Kidney epithelial cell (primary cell): ENCODE data around the gene PARM1. TPM values are rescaled to one million over a fixed set of nuclear protein-coding genes. Genes with fewer than 3 reads are reported as not detected.

Experiments
- DNase-seq: peaks from one replicate; pipeline ENCODE4 v3.0.0-alpha.2; 2010; ENCODE audit warnings: low read depth
- H3K27me3 ChIP-seq: 2 replicates; pipeline ENCODE4 v1.6.0; 2011; ENCODE audit warnings: low read length; ENCODE audit not compliant: control insufficient read depth, insufficient read depth
- H3K36me3 ChIP-seq: 2 replicates; pipeline ENCODE4 v1.5.1; 2011; ENCODE audit warnings: low read length; ENCODE audit not compliant: control insufficient read depth, insufficient read depth
- H3K4me3 ChIP-seq: 2 replicates; pipeline ENCODE4 v1.5.1; 2011; ENCODE audit warnings: low read depth, mild to moderate bottlenecking, control low read depth, low read length
- CTCF ChIP-seq: IDR thresholded peaks from 2 replicates; pipeline ENCODE4 v1.5.1; 2011; ENCODE audit warnings: mild to moderate bottlenecking, moderate library complexity, low read length, control low read depth, inconsistent platforms; ENCODE audit not compliant: insufficient read depth, poor library complexity, severe bottlenecking
- total RNA-seq: library from RNA; depleted of rRNA; stranded (reverse); fragments of >200 nt; gene quantifications from 2 replicates; pipeline ENCODE4 v1.2.3, GENCODE V29; 2015

The PARM1 gene
- total RNA-seq, 1 donor from 2014 or later = 3.0 TPM

- H3K27me3 ChIP-seq = no peaks in the 10 kb centered on the region
- TF ChIP-seq CTCF = no peak
- no peak for DNase-seq
- no peak overlapping the region for H3K4me3 ChIP-seq
- H3K36me3 ChIP-seq = no peaks in the 10 kb centered on the region
Observed at GRCh38 chr4:75080888-75081287, 148.0 kb downstream of the PARM1 start.

- Histone ChIP-seq H3K36me3 (no peaks in the 10 kb centered on the region), H3K27me3 (no peaks in the 10 kb centered on the region), H3K4me3 (no peak overlapping the region)
- TF ChIP-seq CTCF = no peak
- no peak for DNase-seq
Observed at GRCh38 chr4:75081561-75081960, 148.6 kb downstream of the PARM1 start.

GRCh38 chr4:75087416-75087815 lies 154.5 kb downstream of the PARM1 start:
- Histone ChIP-seq H3K27me3 (no peaks in the 10 kb centered on the region), H3K4me3 (no peak overlapping the region), H3K36me3 (no peaks in the 10 kb centered on the region)
- DNase-seq = no peak
- no peak for TF ChIP-seq CTCF

GRCh38 chr4:75087865-75088264 lies 154.9 kb downstream of the PARM1 start:
- no peak for DNase-seq
- no peak for TF ChIP-seq CTCF
- Histone ChIP-seq H3K27me3 (no peaks in the 10 kb centered on the region), H3K36me3 (no peaks in the 10 kb centered on the region), H3K4me3 (no peak overlapping the region)

GRCh38 chr4:75089206-75089605 lies 156.3 kb downstream of the PARM1 start:
- TF ChIP-seq CTCF = no peak
- Histone ChIP-seq H3K4me3 (no peak overlapping the region), H3K36me3 (no peaks in the 10 kb centered on the region), H3K27me3 (no peaks in the 10 kb centered on the region)
- DNase-seq = no peak

- Histone ChIP-seq H3K36me3 (no peaks in the 10 kb centered on the region), H3K4me3 (no peak overlapping the region), H3K27me3 (no peaks in the 10 kb centered on the region)
- TF ChIP-seq CTCF = no peak
- no peak for DNase-seq
Observed at GRCh38 chr4:75099321-75099720, 166.4 kb downstream of the PARM1 start.

Other genes starting within 250 kb of the PARM1 start
- 8.3 and 9.9 TPM in 2 replicates for gene BTC, start 138.6 kb upstream of the PARM1 start, total RNA-seq